ENCODE data around the gene RGL1. TPM values are rescaled to one million over a fixed set of nuclear protein-coding genes. Genes with fewer than 3 reads are reported as not detected.
A peak's percentile ranks its signal among the peaks of the same experiment; 100 is the strongest.

Gene RGL1
- polyA plus RNA-seq, 1 donor: 45.2 TPM

DNA sequence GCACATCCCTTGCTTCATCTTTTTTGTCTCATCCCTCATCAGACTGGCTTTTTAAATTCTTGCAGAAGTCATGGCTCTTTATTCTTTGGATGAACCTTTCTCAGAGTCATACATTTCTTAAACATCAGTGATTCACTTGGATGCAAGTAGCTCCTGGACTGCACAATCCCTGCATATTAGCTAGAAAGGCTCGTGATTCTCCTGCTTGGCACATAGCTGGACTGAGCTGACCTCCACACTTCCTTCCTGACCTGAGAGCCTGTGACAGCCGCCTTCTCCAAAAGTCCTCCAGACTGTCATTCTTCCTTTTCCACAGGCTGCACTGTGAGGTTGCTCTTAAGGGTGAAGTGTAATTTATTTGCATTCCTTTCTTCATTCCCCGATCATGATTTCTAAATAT is 109.4 kb downstream of the RGL1 start:
- WGBS (ENCODE audit: insufficient coverage, low lambda C conversion rate): 67% methylated on average over 1 of the region's 3 CpGs
- no peaks in the 10 kb centered on the region for H3K9me3 ChIP-seq (ENCODE audit: control insufficient read depth, low read depth, low read length)
- peaks cover 79% of the 10 kb centered on the region for H3K36me3 ChIP-seq (ENCODE audit: control insufficient read depth, insufficient read depth, low read length)
- H3K27ac ChIP-seq (ENCODE audit: low read length): no peak overlapping the region
- H3K4me1 ChIP-seq (ENCODE audit: control insufficient read depth, insufficient read depth, low read length): no peaks in the 10 kb centered on the region
- no peak overlapping the region for H3K4me3 ChIP-seq (ENCODE audit: low read length)
- no peaks in the 10 kb centered on the region for H3K27me3 ChIP-seq (ENCODE audit: control insufficient read depth, insufficient read depth, low read length)
- DNase-seq: no peak

DNA sequence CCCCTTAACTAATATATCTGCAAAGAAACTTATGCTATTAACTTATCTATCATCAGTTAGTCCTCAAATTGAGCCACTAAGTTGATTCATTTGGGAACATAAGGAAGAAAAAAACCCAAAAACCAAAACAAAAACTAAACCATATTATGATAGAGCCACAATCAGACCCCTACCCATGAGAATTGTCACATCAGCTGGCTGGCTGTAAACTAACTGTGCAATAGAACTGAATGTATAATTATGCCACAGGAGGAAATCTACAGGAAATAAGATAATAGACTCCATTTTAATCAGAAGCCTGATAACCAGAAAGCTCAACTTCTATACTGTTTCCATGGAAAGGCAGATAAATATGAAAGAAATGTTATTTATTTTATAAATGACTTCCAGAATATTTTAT is 110.0 kb downstream of the RGL1 start:
- DNase-seq: no peak
- Histone ChIP-seq H3K27me3 (ENCODE audit: control insufficient read depth, insufficient read depth, low read length) (no peaks in the 10 kb centered on the region), H3K9me3 (ENCODE audit: control insufficient read depth, low read depth, low read length) (no peaks in the 10 kb centered on the region), H3K36me3 (ENCODE audit: control insufficient read depth, insufficient read depth, low read length) (peaks cover 78% of the 10 kb centered on the region), H3K4me1 (ENCODE audit: control insufficient read depth, insufficient read depth, low read length) (no peaks in the 10 kb centered on the region), H3K27ac (ENCODE audit: low read length) (no peak overlapping the region), H3K4me3 (ENCODE audit: low read length) (no peak overlapping the region)

DNA sequence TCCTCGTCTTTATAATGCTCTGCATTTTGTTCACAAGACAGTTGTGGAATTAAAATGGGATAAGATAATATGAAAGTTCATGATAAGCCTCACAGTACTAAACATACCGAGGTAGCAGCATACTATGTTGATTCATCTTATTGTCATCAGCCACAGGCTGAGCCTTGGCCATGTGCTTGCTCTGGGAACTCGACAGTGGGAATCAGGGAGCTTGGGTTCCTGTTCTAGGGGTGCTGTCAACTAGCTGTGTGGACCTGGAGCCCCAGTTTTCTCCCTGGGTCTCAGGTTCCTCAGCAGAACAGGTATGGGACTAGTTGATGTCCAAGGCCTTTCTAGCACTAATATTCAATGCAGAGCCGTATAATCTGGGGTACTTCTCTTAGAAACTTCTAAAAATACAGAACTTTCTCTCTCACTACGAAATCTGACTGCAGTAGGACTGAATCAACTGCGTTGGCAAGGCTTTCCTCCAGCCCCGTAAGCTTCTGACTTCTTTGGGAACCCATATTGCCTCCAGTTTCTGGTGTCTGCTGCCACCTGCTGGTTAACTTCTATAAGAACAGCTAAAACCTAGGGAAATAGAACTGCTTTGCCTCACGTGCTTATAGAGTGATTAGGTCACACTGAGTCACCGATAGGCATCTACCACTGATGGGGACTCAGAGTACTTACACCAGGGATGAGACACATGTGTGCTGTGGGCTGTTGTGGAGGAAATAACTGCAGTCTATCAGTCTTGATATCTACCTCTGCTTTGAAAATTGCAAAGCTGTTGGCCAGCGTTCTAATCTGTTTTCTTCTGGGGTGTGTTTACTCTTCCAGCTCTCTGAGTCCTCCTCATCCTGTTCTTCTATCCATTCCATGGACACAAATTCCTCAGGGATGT is 110.9 kb downstream of the RGL1 start:
- Histone ChIP-seq H3K4me3 (ENCODE audit: low read length) (no peak overlapping the region), H3K36me3 (ENCODE audit: control insufficient read depth, insufficient read depth, low read length) (peaks cover 77% of the 10 kb centered on the region), H3K9me3 (ENCODE audit: control insufficient read depth, low read depth, low read length) (no peaks in the 10 kb centered on the region), H3K27me3 (ENCODE audit: control insufficient read depth, insufficient read depth, low read length) (no peaks in the 10 kb centered on the region), H3K4me1 (ENCODE audit: control insufficient read depth, insufficient read depth, low read length) (no peaks in the 10 kb centered on the region), H3K27ac (ENCODE audit: low read length) (peak overlapping the region; percentile 4)
- peak; percentile 78 to 81 for DNase-seq
- WGBS (ENCODE audit: insufficient coverage, low lambda C conversion rate): 80% methylated on average over 1 of the region's 10 CpGs

DNA sequence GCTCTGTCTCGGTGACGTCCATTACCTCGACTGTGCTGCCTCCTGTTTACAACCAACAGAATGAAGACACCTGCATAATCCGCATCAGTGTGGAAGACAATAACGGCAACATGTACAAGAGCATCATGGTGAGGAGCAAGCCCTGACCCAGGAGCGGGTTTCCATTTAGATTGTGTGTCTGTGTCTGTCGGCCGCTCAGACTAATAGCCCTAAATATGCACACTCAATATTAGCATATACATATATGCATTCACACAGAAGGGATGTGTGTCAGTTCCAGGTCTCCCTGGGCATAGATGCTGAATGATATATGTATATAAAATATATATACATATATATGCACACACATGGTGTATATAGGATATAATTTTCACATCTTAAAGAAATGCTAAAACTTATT is 111.7 kb downstream of the RGL1 start:
- Histone ChIP-seq H3K36me3 (ENCODE audit: control insufficient read depth, insufficient read depth, low read length) (peaks cover 76% of the 10 kb centered on the region), H3K27ac (ENCODE audit: low read length) (no peak overlapping the region), H3K4me3 (ENCODE audit: low read length) (no peak overlapping the region), H3K27me3 (ENCODE audit: control insufficient read depth, insufficient read depth, low read length) (no peaks in the 10 kb centered on the region), H3K9me3 (ENCODE audit: control insufficient read depth, low read depth, low read length) (no peaks in the 10 kb centered on the region), H3K4me1 (ENCODE audit: control insufficient read depth, insufficient read depth, low read length) (no peaks in the 10 kb centered on the region)
- no peak for DNase-seq
- no CpG with 5 or more reads among the region's 8 CpGs for WGBS (ENCODE audit: insufficient coverage, low lambda C conversion rate)

DNA sequence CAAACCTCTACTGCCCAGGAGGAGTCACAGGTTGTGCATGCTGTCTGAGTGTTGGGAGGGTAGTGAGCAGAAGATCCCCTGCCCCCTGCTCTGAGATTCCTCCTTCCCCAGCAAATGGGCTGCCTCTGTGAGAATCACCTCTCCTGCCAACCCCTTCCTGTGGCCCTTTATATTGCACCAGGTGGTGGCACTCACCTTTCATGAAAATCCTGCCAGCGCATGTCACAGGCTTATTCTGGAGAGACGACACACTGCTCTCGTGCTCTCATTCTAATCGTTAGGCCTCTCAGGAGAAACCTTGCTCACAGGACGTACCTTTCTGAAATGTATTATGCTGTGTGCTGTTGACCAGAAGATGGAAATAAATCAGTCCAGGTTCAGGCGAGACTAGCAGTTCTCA is 113.7 kb downstream of the RGL1 start:
- no peaks in the 10 kb centered on the region for H3K4me1 ChIP-seq (ENCODE audit: control insufficient read depth, insufficient read depth, low read length)
- DNase-seq: no peak
- no peak overlapping the region for H3K4me3 ChIP-seq (ENCODE audit: low read length)
- no peak overlapping the region for H3K27ac ChIP-seq (ENCODE audit: low read length)
- no peaks in the 10 kb centered on the region for H3K27me3 ChIP-seq (ENCODE audit: control insufficient read depth, insufficient read depth, low read length)
- H3K9me3 ChIP-seq (ENCODE audit: control insufficient read depth, low read depth, low read length): no peaks in the 10 kb centered on the region
- no CpG with 5 or more reads among the region's 6 CpGs for WGBS (ENCODE audit: insufficient coverage, low lambda C conversion rate)
- peaks cover 74% of the 10 kb centered on the region for H3K36me3 ChIP-seq (ENCODE audit: control insufficient read depth, insufficient read depth, low read length)

DNA sequence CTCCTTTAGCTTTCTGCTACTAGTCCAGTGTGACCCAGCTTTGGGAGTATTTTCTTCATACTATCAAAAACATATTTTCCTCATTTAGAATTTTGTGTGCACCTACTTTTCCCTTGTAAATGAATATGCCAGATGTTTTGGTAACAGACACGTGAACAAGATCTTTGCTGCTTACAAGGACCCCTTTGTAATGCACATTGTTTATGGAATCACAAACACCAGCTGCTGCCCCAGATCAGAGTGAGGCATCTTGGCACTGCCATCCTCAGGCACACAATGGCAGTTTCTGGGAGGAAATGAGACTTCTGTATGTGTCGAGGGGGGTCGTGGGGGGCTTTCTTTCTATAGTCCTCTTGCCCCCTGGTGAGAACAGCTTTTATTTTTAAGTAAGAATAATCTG is 115.7 kb downstream of the RGL1 start:
- WGBS (ENCODE audit: insufficient coverage, low lambda C conversion rate): no CpG with 5 or more reads among the region's 3 CpGs
- Histone ChIP-seq H3K4me1 (ENCODE audit: control insufficient read depth, insufficient read depth, low read length) (peaks cover 2% of the 10 kb centered on the region), H3K27ac (ENCODE audit: low read length) (no peak overlapping the region), H3K4me3 (ENCODE audit: low read length) (no peak overlapping the region), H3K9me3 (ENCODE audit: control insufficient read depth, low read depth, low read length) (no peaks in the 10 kb centered on the region), H3K27me3 (ENCODE audit: control insufficient read depth, insufficient read depth, low read length) (no peaks in the 10 kb centered on the region), H3K36me3 (ENCODE audit: control insufficient read depth, insufficient read depth, low read length) (peaks cover 66% of the 10 kb centered on the region)
- no peak for DNase-seq

DNA sequence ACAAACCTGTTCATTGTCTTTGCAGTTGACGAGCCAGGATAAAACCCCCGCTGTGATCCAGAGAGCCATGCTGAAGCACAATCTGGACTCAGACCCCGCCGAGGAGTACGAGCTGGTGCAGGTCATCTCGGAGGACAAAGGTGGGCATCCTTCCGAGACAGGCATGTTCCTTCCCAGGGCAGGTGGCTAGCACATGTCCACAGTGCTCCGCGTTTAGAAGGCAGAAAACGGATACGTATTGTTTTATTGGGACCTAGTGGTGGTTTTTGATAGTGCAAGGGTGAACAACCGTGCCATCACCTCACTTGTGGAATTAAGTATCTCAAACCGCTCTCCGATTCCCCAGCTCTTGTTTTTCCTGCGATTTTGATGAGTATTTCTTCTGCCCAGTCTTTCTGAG is 117.3 kb downstream of the RGL1 start:
- H3K36me3 ChIP-seq (ENCODE audit: control insufficient read depth, insufficient read depth, low read length): peaks cover 64% of the 10 kb centered on the region
- no peaks in the 10 kb centered on the region for H3K9me3 ChIP-seq (ENCODE audit: control insufficient read depth, low read depth, low read length)
- no peak for DNase-seq
- H3K4me1 ChIP-seq (ENCODE audit: control insufficient read depth, insufficient read depth, low read length): peaks cover 13% of the 10 kb centered on the region
- no peaks in the 10 kb centered on the region for H3K27me3 ChIP-seq (ENCODE audit: control insufficient read depth, insufficient read depth, low read length)
- no peak overlapping the region for H3K27ac ChIP-seq (ENCODE audit: low read length)
- WGBS (ENCODE audit: insufficient coverage, low lambda C conversion rate): 80% methylated on average over 1 of the region's 15 CpGs
- H3K4me3 ChIP-seq (ENCODE audit: low read length): no peak overlapping the region

DNA sequence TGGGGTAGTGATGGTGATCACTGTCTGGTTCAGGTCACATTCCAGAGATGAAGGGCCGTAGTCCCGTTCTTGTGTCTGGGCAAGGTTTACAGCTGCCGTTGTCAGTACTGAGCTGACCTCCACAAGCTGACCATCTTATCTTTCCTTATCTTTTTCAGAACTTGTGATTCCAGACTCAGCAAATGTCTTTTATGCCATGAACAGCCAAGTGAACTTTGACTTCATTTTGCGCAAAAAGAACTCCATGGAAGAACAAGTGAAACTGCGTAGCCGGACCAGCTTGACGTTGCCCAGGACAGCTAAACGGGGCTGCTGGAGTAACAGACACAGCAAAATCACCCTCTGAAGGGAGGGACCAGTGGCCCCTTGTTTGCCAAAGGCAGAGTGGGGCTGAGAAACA is 121.0 kb downstream of the RGL1 start:
- no peaks in the 10 kb centered on the region for H3K9me3 ChIP-seq (ENCODE audit: control insufficient read depth, low read depth, low read length)
- peak; percentile 84 to 88 for DNase-seq
- peaks cover 13% of the 10 kb centered on the region for H3K4me1 ChIP-seq (ENCODE audit: control insufficient read depth, insufficient read depth, low read length)
- H3K36me3 ChIP-seq (ENCODE audit: control insufficient read depth, insufficient read depth, low read length): peaks cover 47% of the 10 kb centered on the region
- no peak overlapping the region for H3K4me3 ChIP-seq (ENCODE audit: low read length)
- WGBS (ENCODE audit: insufficient coverage, low lambda C conversion rate): no CpG with 5 or more reads among the region's 8 CpGs
- H3K27ac ChIP-seq (ENCODE audit: low read length): peak overlapping the region; percentile 93
- H3K27me3 ChIP-seq (ENCODE audit: control insufficient read depth, insufficient read depth, low read length): no peaks in the 10 kb centered on the region

DNA sequence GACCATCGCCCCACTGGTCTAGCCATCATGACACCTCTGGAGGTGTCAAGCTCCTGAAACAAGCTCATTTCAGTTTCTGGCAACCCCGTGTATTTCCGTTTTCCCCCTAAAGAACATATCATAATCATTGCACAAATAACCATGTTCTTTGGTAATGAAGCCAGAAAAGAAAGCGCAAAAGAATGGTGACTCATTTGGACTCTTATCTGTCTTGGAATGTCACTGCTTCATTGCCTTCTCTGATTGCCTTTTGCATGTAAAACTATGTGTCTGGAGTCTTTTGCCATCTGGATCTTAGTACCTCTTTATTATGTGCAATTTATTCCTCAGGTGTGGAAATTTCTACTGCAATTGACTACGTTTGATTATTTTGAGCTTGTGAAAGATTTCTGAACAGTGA is 122.1 kb downstream of the RGL1 start:
- Histone ChIP-seq H3K27ac (ENCODE audit: low read length) (peak overlapping the region; percentile 93), H3K4me1 (ENCODE audit: control insufficient read depth, insufficient read depth, low read length) (peaks cover 13% of the 10 kb centered on the region), H3K36me3 (ENCODE audit: control insufficient read depth, insufficient read depth, low read length) (peaks cover 37% of the 10 kb centered on the region), H3K4me3 (ENCODE audit: low read length) (no peak overlapping the region), H3K27me3 (ENCODE audit: control insufficient read depth, insufficient read depth, low read length) (no peaks in the 10 kb centered on the region), H3K9me3 (ENCODE audit: control insufficient read depth, low read depth, low read length) (no peaks in the 10 kb centered on the region)
- 21% methylated on average over 4 of the region's 5 CpGs for WGBS (ENCODE audit: insufficient coverage, low lambda C conversion rate)
- peak; percentile 76 to 83 for DNase-seq

DNA sequence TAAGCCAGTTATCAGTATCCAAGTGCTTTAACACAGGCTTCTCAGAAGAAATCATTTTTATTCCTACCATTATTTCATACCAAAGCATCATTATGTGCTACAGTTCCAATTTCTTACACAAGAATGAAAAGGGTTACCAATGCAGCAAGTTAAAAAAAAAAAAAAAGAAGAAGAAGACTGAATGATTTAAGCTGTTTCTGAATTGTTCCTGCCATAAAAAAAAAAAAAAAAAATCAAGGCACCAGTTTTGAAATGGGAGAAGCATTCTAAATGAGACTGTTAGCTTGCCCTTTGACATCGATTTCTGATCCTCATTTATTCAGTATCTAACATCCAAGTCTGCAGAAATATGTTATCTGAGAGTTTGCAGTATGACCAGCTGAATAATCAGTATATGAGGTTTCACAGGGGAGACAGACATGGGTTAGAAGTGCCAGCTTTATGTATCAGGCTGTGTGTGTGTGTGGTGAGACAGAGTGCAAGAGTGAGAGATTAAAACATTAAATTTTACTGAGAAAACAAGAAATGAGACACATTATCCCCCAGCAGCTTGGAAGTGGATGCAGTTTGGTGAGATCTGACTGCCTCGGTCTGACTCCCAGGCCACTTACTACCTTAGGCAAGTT is 126.8 kb downstream of the RGL1 start:
- DNase-seq: no peak
- Histone ChIP-seq H3K27ac (ENCODE audit: low read length) (no peak overlapping the region), H3K9me3 (ENCODE audit: control insufficient read depth, low read depth, low read length) (peaks cover 2% of the 10 kb centered on the region), H3K4me3 (ENCODE audit: low read length) (no peak overlapping the region), H3K27me3 (ENCODE audit: control insufficient read depth, insufficient read depth, low read length) (no peaks in the 10 kb centered on the region), H3K4me1 (ENCODE audit: control insufficient read depth, insufficient read depth, low read length) (peaks cover 6% of the 10 kb centered on the region), H3K36me3 (ENCODE audit: control insufficient read depth, insufficient read depth, low read length) (peaks cover 14% of the 10 kb centered on the region)
- 67% methylated on average over 1 of the region's 2 CpGs for WGBS (ENCODE audit: insufficient coverage, low lambda C conversion rate)

Measured in large intestine (tissue), 3 donors.